Ovary (tissue), 3 donors: ENCODE measurements around the gene DPH6.

ENCODE experiments used
- CTCF ChIP-seq, 3 donors: fragments of 450-650 bp in 2 of 3; fragments of 200-600 bp in 1 of 3; IDR thresholded peaks; one replicate each; pipeline versions ENCODE4 v1.5.1 to v1.8.0; 2016 to 2022; ENCODE audit warnings: antibody characterized with exemption in 3 of 3, mild to moderate bottlenecking in 1 of 3
- EP300 ChIP-seq: sonication (generic); formaldehyde crosslinking; IDR thresholded peaks from one replicate; pipeline ENCODE4 v1.6.1; 2017; ENCODE audit warnings: antibody characterized with exemption
- POLR2A ChIP-seq: fragments of 450-650 bp; IDR thresholded peaks from one replicate; pipeline ENCODE4 v1.6.1; 2017; ENCODE audit warnings: antibody characterized with exemption, mild to moderate bottlenecking, moderate library complexity
- donor health status: DM: no; HTN: no; CAD: no.

- TF ChIP-seq POLR2A (no peak), EP300 (no peak), CTCF (IDR thresholded peaks at IDR 0.05) (no peak)
Measured at GRCh38 chr15:35519052-35519451, 26.9 kb downstream of the DPH6 start.
